Measurements from ENCODE around the gene TECPR2.
"Not testable (repeated sequence)": the region's sequence is repeated elsewhere in the genome, so short reads cannot be mapped to it uniquely, and the experiment has no call there.

TECPR2 gene

GRCh38 chr14:102333390-102333789 lies 29.4 kb upstream of the TECPR2 start:
- no peak for DNase-seq

GRCh38 chr14:102333795-102334705 lies 28.7 kb upstream of the TECPR2 start:
- DNase-seq, result no peak

GRCh38 chr14:102335163-102335562 lies 27.6 kb upstream of the TECPR2 start:
- DNase-seq, result no peak

- DNase-seq, result no peak
Measured at GRCh38 chr14:102338724-102339123, 24.0 kb upstream of the TECPR2 start.

- DNase-seq, result no peak
Measured at GRCh38 chr14:102341566-102341965, 21.2 kb upstream of the TECPR2 start.

GRCh38 chr14:102342238-102342637 lies 20.5 kb upstream of the TECPR2 start:
- peak; percentile 27 for DNase-seq

- no peak for DNase-seq
Measured at GRCh38 chr14:102344084-102344483, 18.7 kb upstream of the TECPR2 start.

GRCh38 chr14:102344485-102344884 lies 18.3 kb upstream of the TECPR2 start:
- no peak for DNase-seq

GRCh38 chr14:102345232-102345631 lies 17.5 kb upstream of the TECPR2 start:
- DNase-seq, result no peak

- no peak for DNase-seq
Measured at GRCh38 chr14:102346645-102347044, 16.1 kb upstream of the TECPR2 start.

- DNase-seq, result no peak
Measured at GRCh38 chr14:102348376-102348775, 14.4 kb upstream of the TECPR2 start.

GRCh38 chr14:102351023-102351422 lies 11.7 kb upstream of the TECPR2 start:
- no peak for DNase-seq

GRCh38 chr14:102351593-102351992 lies 11.1 kb upstream of the TECPR2 start:
- not testable (repeated sequence) for DNase-seq

- no peak for DNase-seq
Measured at GRCh38 chr14:102352213-102352612, 10.5 kb upstream of the TECPR2 start.

GRCh38 chr14:102353126-102353619 lies 9.6 kb upstream of the TECPR2 start:
- DNase-seq, result no peak

GRCh38 chr14:102356280-102356679 lies 6.5 kb upstream of the TECPR2 start:
- DNase-seq, result no peak

GRCh38 chr14:102359341-102359740 lies 3.4 kb upstream of the TECPR2 start:
- no peak for DNase-seq

GRCh38 chr14:102360388-102360787 lies 2.4 kb upstream of the TECPR2 start:
- DNase-seq, result no peak

GRCh38 chr14:102362084-102362483 lies 657 bp upstream of the TECPR2 start:
- no peak for DNase-seq

GRCh38 chr14:102363182-102363943 lies 622 bp downstream of the TECPR2 start:
- peak; percentile 76 for DNase-seq

- DNase-seq, result no peak
Measured at GRCh38 chr14:102370305-102370809, 7.6 kb downstream of the TECPR2 start.

GRCh38 chr14:102371361-102371760 lies 8.6 kb downstream of the TECPR2 start:
- DNase-seq, result no peak

- DNase-seq, result no peak
Measured at GRCh38 chr14:102373110-102373509, 10.4 kb downstream of the TECPR2 start.

- no peak for DNase-seq
Measured at GRCh38 chr14:102374264-102374663, 11.5 kb downstream of the TECPR2 start.

All from eye (tissue), 1 donor.